Middle frontal gyrus (tissue), 1 donor: Measurements from ENCODE around the gene KLHL1.
"Not testable (repeated sequence)": the region's sequence is repeated elsewhere in the genome, so short reads cannot be mapped to it uniquely, and the experiment has no call there.

ENCODE experiments used
- DNase-seq: peaks from one replicate; pipeline ENCODE4 v3.0.0-alpha.2; 2015; ENCODE audit warnings: low spot score; ENCODE audit errors: extremely low spot score

Gene KLHL1

GRCh38 chr13:70108356-70109105 is at the start of gene KLHL1:
Gene KLHL1 (minus strand): TSS chr13:70108452. CDS start chr13:70107699, 753 bp downstream.
- DNase-seq, result no peak

GRCh38 chr13:70142658-70143057 is 34.4 kb upstream of the KLHL1 start:
- DNase-seq, result not testable (repeated sequence)

DNA sequence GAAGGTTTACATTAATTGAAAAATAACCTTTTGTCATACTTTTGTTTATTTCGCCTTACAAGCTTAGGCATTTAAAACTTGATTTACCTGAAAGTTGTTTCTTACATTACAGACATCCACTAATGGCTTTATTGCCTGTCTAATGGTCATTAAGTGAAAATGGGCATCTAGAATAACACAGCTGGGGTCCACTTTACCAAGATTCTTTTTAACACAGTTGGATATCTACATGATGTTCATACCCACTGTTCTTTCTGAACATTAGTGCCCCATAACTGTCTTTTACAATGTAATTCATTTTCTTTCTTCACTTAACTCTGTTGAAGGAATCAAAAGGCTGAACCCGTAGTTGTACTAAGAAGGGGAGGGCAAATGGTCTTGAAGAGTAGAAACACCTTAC is 19.8 kb upstream of the KLHL1 start:
- DNase-seq, result no peak

GRCh38 chr13:70125693-70126092 is 17.4 kb upstream of the KLHL1 start:
- DNase-seq, result no peak

GRCh38 chr13:70117338-70117905 is 9.2 kb upstream of the KLHL1 start:
- no peak for DNase-seq

GRCh38 chr13:70107498-70108281 is 562 bp downstream of the KLHL1 start, which contains the start of gene ATXN8OS:
Gene ATXN8OS (plus strand): TSS chr13:70107826.
- DNase-seq, result no peak

DNA sequence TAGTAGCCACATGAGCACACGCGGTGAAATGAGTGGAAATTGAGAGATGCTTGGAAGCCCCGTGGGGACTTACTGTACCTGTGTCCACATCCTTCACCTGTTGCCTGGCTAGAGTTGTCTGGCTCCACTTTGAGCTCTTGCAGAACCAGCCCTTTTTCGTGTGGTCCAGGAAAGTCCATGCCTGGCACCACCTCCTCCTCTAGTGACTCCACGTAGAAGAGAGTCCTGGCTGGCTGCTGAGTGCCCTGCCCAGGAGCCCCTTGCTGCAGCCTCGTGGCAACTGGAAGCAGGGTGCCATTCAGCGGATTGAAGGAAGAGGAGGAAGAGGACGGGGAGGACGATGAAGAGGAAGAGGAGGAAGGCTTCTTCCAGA is 1.1 kb downstream of the KLHL1 start:
- no peak for DNase-seq

- DNase-seq, result no peak
These were observed 3.8 kb downstream of the KLHL1 start for GRCh38 chr13:70104481-70104880.

DNA sequence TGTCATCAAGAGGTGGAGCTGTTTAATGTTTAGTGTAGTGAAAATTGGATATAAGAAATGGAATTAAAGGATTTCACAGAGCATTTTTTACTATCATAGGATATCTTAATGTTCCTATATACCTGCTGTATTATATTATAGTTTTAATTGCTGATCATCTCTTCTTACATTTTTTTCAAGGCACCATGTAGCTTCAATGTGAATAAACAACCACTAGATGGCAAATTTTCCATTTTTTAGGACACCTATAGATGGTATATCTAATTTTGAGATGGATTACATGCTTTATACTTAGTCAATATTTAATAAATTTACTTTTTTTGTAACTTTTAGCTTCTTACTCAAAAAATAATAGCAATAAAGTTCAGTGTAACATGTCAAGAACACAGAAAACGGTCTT is 9.6 kb downstream of the KLHL1 start:
- DNase-seq, result no peak

- no peak for DNase-seq
These were observed 18.1 kb downstream of the KLHL1 start for GRCh38 chr13:70090036-70090723.

DNA sequence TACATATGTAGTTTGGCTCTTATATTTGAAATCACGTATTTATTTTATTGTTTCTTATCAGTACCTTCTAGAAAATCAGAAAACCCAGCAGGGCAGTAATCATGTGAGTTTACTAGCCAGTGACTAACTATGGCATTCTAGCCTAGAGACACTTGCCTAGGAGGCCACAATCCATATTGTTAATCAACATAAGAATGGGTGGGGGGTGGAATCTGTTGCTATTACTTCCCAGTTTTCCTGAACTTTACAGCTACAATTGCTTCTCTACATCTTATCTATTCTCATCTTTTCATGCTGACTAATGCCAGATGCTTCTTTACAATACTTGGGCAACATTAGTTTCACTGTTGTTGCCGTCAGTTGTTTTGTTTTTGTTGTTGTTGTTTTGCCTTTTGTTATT is 19.3 kb downstream of the KLHL1 start:
- DNase-seq, result no peak

DNA sequence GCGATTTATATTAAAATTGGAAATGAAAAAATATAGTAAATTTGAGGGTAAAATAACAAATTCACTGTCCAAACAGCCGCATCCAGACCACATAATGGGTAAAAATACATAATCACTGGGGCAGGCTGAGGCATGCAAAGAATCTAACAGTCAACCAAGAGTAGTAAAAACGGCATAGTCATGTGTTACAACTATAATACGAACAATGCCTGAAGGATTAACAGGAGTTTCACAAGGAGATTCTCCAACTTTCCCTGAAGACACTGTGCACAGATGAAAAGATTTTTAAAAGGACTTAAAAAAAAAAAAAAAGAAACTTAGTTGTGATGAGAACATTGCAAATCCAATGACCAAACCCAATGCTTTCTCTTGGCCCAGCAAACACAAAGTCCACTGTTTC is 21.0 kb downstream of the KLHL1 start:
- DNase-seq, result no peak

DNA sequence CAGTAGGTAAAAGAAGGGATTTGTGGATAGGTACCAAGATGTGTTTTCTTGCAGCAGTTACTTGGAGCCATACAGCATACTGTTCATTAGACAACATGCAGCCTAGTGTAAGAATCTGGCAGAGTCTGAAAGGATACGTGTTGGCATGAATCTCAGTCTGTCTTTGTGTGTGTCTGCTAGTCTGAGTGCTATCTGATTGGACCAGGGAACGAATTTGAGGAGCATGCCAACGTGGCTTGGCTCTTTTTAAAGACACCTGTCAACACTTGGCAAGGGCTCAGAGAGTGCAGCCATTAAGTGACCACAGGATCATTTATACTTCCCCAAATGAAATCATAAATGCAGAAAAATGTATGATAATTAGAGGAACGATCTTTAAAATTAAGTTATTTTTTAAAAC is 28.2 kb downstream of the KLHL1 start:
- no peak for DNase-seq

DNA sequence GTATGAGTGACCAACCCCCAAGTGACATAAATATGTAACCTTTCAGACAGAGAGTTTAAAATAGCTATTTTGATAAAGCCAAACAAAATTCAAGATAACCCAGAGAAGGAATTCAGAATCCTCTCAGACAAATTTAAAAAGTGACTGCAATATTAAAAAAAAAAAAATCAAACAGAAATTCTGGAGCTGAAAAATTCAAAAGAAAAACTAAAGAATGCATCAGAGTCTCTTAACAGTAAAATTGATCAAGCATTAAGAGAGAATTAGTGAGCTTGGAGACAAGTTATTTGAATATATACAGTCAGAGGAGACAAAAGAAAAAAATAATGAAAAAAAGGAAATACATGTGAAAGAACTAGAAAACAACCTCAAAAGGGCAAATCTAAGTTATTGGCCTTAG is 53.7 kb downstream of the KLHL1 start:
- no peak for DNase-seq

GRCh38 chr13:70051531-70051930 is 56.7 kb downstream of the KLHL1 start:
- DNase-seq, result no peak

- DNase-seq, result no peak
These were observed 64.6 kb downstream of the KLHL1 start for GRCh38 chr13:70043685-70044084.

- no peak for DNase-seq
These were observed 66.1 kb downstream of the KLHL1 start for GRCh38 chr13:70042193-70042592.

DNA sequence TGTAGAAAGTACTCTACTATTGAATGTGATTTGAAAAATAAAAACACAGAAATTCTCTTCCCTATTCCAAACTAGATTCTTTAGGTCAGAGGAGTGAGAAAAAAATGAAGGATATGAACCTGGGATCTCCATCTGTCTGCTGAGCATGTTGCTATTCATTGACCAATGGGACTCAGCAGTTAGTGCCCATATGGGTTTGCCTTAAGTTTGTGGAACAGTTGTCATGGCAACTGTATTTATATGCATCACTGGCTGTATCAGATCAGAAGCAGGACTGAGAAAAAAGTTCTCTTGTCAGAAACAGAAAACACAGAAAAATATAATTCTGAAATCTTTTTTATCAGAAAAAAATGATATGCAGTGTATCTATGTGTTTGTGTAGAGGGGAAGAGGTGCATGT is 74.0 kb downstream of the KLHL1 start:
- no peak for DNase-seq

- no peak for DNase-seq
These were observed 80.7 kb downstream of the KLHL1 start for GRCh38 chr13:70027551-70027950.

DNA sequence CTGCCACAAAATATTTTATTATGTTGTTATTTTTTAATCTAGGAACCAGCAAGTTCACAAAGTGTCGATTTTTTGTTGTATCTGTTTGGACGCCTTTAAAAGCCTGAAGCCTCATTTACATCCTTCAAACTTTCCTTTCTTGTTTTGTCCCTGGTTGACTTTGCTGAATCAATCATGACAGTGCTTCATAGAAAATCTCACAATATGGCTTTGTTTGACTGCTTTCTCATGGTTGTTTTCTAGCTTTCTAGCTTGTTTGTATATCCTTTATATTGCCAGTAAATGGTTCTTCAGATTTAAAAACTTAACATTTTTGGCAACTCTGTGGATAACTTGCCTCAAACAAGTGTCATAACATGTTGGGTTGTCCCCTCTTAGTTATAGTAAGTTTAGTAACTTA is 84.7 kb downstream of the KLHL1 start:
- no peak for DNase-seq

GRCh38 chr13:70022646-70023045 is 85.6 kb downstream of the KLHL1 start:
- DNase-seq, result no peak

- DNase-seq, result no peak
These were observed 92.1 kb downstream of the KLHL1 start for GRCh38 chr13:70016116-70016515.
